ENCODE results near the gene CHPF.

The CHPF gene, protein sequence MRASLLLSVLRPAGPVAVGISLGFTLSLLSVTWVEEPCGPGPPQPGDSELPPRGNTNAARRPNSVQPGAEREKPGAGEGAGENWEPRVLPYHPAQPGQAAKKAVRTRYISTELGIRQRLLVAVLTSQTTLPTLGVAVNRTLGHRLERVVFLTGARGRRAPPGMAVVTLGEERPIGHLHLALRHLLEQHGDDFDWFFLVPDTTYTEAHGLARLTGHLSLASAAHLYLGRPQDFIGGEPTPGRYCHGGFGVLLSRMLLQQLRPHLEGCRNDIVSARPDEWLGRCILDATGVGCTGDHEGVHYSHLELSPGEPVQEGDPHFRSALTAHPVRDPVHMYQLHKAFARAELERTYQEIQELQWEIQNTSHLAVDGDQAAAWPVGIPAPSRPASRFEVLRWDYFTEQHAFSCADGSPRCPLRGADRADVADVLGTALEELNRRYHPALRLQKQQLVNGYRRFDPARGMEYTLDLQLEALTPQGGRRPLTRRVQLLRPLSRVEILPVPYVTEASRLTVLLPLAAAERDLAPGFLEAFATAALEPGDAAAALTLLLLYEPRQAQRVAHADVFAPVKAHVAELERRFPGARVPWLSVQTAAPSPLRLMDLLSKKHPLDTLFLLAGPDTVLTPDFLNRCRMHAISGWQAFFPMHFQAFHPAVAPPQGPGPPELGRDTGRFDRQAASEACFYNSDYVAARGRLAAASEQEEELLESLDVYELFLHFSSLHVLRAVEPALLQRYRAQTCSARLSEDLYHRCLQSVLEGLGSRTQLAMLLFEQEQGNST

DNA sequence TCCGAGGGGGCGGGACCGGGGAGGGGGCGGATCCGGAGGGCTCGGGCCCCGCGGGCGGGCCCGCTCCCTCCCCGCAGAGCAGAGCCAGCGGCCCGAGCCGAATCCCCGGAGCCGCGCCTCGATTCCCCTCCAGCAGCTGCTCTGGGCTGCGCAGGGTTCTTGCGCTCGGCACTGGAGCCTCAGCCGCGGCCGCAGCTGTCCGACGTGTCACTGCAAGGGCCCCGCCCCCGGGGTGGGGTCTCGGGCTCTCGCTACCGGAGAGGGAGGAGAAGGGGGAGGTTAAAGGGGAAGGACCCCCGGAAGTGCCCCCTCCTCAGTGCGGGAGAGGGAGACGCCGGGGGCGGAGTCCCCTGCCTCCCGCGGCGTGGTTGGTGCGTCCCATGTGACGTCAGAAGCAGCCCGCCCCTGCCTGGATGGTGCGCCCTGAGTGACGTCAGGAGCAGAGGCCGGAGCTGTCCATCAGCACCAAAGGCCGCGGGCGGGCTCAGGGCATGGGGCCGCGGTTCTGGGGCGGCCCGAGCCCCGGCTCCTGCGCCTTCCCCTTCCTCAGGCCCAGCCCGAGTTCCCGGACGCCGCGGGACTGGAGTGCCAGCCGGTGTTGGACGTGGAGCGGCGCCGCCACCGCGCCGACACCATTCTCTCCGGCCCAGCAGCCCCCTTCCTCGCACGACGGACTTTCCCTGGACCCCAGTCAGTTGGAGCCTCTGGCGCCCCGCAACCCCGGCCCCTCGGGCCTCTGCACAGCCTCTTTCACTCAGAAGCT, at the start of gene CHPF, which contains the start of gene TMEM198:
Gene CHPF (minus strand): TSS at position 214 of the 763 bp plus-strand sequence. CDS start 271 bp downstream, outside the sequence.
Gene TMEM198 (plus strand): TSS at position 433 of the 763 bp plus-strand sequence. CDS start 700 bp downstream, outside the sequence.
- DNase-seq (ENCODE audit: extremely low read depth in 1 of 2, low read depth in 1 of 2), result peak; percentile 81 to 84

DNA sequence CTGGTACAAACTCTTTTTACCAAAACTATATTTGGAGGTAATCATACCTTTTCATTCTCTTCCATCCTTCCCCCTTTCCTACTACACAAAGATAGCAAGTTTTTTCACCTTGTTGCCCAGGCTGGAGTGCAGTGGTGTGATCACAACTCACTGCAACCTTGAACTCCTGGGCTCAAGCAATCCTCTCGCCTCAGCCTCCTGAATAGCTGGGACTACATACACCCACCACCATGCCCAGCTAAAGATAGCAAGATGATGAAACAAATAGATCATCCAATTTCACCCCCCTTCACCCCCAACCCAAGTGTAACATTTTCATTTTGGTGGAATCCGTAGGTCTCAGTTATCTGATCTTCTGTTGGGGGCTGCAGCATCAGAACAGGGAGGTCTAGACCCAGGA, 49.5 kb upstream of the CHPF start:
- DNase-seq (ENCODE audit: extremely low read depth in 1 of 2, low read depth in 1 of 2), result no peak

DNA sequence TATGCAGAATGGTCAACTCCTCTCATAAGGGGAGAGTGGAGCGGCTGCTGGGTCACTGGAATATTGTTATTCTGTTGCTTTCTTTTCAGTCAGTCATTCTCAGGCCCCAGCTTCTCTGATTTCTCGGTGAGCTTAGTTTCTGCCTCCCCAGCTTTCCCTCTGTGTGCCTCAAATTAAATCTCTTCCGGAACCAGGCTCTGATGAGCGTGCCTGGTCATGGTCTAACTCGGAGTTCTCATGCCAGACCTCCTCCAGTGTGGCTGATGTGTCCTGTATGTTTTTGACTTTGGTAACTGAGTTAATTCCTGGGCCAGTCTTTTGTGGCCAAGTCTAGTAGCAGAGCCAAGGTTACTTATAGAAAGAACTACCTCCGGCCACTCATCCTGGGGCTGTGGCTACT, 49.1 kb upstream of the CHPF start:
- DNase-seq (ENCODE audit: extremely low read depth in 1 of 2, low read depth in 1 of 2), result no peak

DNA sequence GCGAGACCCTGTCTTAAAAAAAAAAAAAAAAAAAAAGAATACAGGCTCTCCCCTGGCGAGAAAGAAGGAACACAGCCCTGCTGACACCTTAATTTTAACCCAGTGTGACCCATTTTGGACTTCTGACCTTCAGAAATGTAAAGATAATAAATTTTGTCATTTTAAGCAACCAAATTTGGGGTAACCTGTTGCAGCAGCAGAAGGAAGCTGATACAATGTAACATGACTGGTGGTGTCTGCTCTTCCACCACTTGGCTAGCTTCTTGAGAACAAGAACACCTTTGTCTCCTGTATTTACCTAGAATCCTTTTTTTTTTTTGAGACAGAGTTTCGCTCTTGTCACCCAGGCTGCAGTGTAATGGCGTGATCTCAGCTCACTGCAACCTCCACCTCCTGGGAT, 47.5 kb upstream of the CHPF start:
- no peak for DNase-seq (ENCODE audit: extremely low read depth in 1 of 2, low read depth in 1 of 2)

DNA sequence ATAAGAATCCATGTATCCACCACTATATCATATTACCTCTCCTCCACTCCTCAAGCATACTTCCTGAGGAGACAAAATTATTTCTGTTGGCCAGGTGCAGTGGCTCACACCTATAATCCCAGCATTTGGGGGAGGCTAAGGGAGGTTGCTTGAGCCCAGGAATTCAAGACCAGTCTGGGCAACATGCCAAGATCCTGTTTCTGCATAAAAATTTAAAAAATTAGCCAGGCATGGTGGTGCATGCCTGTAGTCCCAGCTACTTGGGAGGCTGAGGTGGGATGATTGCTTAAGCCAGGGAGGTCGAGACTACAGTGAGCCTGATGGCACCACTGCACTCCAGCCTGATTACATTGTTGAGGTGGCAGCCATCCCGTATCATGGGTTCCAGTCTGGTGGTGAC, 37.7 kb upstream of the CHPF start:
- no peak for DNase-seq (ENCODE audit: extremely low read depth in 1 of 2, low read depth in 1 of 2)

DNA sequence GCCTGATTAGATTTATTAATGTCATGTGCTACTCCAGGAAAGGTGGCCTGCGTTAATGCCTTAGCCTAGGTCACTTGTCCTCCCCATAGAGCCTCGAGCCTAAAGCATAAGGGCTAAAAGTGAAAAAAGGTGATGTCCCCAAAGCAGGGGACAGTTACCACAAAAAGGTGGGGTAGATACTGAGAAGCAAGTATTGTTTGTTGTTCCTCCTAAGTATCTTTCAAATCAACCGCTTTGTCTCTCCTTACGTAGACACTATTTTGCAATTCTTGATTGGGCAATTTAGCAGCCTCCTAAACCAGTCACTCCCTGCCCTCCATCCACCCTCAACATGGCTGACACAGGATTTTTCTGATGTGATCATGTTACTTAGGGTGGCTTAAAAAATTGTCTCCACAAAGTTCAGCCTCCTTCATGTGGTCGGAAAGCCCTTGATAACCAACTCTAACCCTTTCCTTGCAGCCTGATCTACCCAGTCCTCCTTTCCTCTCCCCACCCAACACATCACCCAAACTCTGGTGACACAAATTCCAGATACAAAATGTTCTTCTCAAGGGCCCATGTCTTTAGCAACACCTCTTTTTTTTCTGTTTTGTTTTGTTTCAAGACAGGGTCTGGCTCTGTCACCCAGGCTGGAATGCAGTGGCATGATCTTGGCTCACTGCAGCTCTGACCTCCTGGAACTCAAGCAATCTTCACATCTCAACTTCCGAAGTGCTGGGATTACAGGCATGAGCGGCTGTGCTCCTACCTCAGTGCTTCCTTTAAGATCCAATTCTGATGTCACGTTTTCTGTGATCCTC, 35.4 kb upstream of the CHPF start:
- DNase-seq (ENCODE audit: extremely low read depth in 1 of 2, low read depth in 1 of 2), result no peak

DNA sequence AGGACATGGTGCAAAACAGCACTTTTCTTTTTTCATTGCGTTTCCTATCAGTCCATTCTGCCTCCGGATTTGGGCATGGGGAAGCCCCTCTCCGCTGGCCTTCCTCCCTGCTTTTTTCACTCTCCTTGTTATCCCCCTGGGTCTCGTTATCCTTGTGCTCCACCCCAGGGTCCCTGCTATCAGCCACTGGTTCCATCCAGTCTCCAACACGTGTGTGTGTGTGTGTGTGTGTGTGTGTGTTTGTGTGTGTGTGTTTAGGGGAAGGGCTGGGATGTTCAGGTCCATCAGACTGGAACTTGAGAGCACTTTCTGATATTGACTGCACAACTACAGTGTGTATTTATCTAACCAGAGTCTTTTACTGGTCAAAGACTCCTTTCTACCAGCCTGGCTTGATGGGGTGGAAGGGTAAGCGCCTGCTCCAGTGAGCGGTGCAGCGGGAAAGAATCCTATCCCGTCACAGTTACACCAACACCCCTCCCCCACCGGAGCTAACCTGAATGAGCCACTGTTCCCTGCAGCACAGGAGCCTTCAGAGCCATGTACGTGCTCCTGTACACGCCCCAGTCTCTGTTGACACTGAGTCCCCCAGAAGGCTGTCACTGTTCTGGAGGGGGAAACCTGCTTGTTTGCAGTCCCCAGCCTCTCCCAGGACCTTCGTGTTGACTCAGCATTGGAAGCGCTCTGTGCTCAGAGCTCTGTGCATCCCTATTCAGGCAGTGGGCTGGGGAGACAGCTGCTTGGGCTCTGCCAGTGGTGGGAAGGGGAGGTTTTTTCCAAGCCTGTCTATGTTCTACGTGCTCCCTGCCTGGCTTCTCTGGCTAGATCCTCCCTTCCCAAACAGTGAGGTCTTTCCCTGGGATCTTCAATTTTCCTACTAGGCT, 33.1 kb upstream of the CHPF start:
- DNase-seq (ENCODE audit: extremely low read depth in 1 of 2, low read depth in 1 of 2), result no peak

DNA sequence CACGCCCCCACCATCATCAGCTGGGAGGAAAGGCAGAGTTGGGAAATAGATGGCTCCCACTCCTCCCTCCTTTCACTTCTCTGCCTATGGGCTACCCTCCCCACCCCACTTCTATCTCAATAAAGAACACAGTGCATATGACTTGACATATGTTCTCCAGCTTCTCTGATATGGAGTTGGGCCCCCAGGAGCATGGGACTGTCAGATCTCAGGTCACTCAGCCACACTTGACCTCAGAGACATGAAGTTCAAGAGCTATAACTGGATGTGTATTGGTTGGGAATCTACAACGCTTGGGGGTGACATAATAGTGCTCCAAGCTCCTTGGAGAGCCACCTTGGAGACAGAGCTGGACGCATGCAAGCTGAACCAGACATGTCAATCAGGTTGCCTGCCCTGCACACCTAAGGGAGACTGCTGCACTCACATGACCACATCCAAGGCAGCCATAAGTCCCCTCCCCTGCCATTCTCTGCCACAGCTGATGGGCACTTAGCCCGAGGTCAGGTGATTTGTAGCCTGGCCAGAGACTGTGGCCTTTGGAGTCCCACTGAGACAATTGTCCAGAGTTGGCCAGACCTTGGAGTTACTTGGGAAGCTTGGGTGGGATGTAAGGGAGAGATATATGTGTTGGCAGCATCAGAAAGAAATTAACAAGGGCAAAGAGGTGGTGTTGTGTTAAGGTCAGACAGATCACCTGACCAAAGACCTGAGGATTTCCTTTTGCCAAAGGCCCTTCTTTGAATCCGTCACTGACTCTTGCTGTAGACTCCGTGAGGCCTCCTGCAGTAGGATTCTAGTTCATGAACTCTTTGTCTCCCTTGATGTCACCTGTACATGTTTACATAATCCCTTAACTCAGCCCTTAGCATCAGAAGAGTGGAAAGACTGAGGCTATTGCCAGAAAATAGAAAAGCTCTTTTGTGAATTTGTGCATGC, 32.2 kb upstream of the CHPF start:
- no peak for DNase-seq (ENCODE audit: extremely low read depth in 1 of 2, low read depth in 1 of 2)

DNA sequence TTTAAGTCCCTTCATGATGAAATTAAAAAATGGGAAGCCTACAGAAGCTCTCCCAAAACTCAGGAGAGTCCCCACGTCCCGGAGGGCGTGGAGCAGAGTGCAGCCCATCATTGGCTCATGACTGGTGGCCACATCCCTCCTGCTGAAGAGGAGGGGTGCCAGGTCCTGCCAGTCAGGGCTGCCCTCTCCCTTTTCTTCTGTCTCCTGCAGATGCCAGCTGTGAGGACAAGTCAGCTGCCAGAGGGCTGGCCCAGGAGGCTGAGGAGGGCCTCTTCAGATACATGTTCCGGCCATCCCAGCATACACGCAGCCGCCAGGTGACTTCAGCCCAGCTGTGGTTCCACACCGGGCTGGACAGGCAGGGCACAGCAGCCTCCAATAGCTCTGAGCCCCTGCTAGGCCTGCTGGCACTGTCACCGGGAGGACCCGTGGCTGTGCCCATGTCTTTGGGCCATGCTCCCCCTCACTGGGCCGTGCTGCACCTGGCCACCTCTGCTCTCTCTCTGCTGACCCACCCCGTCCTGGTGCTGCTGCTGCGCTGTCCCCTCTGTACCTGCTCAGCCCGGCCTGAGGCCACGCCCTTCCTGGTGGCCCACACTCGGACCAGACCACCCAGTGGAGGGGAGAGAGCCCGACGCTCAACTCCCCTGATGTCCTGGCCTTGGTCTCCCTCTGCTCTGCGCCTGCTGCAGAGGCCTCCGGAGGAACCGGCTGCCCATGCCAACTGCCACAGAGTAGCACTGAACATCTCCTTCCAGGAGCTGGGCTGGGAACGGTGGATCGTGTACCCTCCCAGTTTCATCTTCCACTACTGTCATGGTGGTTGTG, 31.1 kb upstream of the CHPF start:
- DNase-seq (ENCODE audit: extremely low read depth in 1 of 2, low read depth in 1 of 2), result no peak

DNA sequence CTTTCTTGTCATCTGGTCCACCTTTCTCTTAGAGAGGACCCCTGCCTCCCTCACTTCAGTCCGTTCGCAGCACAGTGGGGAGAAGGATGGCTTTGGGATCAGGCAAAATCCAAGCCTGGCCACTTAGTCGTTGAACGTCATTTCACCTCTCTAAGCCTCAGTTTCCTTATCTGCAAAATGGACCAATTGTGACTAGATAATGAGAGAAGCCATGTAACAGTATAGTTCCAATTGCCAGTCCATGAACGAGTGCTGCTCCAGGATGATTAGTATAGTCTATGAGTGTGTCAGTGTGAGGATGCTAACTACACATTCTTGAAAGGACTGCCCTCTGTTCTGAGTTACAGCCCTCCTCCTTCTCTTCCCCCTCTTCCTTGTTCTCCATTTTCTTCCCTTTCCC, 29.6 kb upstream of the CHPF start:
- no peak for DNase-seq (ENCODE audit: extremely low read depth in 1 of 2, low read depth in 1 of 2)

DNA sequence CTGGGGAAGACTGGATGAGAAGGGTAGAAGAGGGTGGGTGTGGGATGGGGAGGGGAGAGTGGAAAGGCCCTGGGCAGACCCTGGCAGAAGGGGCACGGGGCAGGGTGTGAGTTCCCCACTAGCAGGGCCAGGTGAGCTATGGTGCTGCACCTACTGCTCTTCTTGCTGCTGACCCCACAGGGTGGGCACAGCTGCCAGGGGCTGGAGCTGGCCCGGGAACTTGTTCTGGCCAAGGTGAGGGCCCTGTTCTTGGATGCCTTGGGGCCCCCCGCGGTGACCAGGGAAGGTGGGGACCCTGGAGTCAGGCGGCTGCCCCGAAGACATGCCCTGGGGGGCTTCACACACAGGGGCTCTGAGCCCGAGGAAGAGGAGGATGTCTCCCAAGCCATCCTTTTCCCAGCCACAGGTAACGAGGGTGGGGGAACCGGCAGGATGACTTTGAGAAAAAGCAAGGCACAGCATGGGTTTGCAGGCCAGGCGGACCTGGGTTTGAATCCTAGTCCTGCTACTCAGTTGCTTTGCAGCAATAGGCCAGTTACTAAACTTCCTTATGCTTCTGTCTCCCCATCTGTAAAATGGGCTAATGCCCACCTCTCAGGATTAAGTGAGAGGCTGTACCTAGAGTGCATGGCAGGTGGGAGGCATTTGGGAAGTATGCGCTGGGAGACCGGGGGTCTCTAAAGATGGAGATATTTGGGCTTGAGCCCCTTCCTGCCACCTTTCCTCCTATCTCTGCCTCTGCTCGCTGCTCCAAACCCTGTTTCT, 28.8 kb upstream of the CHPF start, which contains the start of gene INHA:
Gene INHA (plus strand): TSS at position 74 of the 765 bp plus-strand sequence. CDS start 65 bp downstream, at position 139.
- no peak for DNase-seq (ENCODE audit: extremely low read depth in 1 of 2, low read depth in 1 of 2)

DNA sequence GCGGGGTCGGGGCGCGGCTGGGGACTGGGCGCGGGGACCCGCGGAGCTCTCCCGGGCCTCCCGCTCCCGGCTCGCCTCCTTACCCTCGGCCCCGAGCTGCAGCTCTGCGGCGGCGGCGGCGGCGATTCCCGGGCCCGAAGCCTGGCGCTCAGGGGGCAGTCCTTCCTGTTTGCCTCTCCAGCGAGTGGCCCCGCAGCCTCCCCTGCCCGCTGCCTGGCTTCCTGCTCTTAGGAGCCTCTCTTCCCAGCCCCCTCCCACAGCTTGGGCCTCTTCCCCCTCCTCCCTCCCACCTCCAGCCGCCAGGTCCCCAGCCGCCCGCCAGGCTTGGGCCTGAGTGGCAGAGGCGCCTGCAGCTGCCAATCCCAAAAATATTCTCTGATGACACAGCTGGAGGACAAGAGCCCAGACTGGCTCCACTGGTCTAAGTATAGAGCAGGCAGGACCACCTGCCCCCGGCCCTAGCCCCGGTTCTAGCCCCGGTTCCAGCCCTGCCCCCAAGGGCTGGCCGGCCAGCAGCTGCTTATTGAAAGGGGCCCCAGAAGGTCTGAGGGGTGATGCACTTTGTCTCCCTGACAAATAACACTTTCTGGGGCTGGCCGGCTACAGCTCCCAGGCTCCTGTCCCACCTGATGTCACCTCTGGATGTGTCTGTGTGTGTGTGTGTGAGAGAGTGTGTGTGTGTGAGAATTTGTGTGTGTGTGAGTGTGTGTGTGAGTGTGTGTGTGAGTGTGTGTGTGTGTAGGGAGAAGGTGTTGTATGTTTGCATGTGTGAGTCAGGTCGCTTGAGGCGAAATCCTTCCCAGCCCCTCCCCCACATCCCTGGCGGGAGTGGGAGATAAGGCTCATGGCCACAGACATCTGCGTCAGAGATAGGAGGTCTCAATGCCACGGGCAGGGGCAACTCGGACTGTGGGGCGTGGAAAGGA, 28.0 kb upstream of the CHPF start, which contains the start of gene OBSL1:
Gene OBSL1 (minus strand): TSS at position 229 of the 926 bp plus-strand sequence. CDS start 307 bp downstream, outside the sequence.
- no peak for DNase-seq (ENCODE audit: extremely low read depth in 1 of 2, low read depth in 1 of 2)

DNA sequence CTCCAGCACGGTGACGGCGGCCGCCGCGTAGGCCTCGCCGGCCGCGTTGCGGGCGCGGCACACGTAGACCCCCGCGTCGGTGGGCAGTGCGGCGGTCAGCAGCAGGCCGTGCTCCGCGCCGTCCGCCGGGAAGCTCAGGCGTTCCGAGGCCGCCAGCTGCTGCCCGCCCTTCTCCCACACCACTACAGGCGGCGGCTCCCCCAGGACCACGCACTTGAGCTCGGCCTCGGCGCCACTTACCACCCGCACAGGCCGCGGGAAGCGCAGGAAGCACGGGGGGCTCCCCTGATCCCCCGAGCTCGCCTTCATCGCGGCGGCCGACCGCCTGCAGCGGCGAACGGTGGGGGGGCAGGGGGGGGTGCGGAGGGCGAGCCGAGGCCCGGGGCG, 27.3 kb upstream of the CHPF start:
- DNase-seq (ENCODE audit: extremely low read depth in 1 of 2, low read depth in 1 of 2), result no peak

DNA sequence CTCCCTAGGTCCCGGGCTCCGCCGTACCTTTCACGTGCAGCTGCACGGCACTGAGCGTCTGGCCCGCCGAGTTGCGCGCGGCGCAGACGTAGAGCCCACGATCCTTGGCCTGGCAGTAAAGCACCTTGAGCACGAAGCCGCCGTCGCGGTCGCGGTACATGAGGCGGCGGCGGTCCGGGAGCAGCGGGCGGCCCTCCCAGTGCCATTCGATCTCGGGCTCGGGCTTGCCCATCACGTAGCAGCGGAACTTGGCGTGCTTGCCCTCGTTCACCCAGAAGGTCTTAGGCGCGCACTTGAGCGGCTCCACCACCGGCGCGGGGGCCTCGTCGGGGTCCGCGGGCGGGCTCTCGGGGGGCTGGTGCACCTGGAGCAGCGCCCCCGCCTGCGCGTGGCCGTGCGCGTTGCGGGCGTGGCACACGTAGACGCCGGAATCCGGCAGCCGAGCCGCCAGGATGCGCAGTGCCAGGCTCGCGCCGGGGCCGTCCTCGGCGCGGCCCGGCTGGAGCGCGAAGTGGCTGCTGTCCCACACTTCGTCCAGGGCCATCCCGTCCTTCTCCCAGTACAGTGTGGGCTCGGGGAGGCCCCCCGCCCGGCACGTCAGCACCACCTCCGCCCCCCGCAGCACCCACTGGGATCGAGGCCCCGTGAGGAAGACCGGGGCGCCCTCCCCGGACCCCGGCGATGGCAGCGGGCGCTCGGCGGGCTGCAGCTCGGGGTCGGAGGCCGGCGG, 26.8 kb upstream of the CHPF start:
- DNase-seq (ENCODE audit: extremely low read depth in 1 of 2, low read depth in 1 of 2), result no peak

DNA sequence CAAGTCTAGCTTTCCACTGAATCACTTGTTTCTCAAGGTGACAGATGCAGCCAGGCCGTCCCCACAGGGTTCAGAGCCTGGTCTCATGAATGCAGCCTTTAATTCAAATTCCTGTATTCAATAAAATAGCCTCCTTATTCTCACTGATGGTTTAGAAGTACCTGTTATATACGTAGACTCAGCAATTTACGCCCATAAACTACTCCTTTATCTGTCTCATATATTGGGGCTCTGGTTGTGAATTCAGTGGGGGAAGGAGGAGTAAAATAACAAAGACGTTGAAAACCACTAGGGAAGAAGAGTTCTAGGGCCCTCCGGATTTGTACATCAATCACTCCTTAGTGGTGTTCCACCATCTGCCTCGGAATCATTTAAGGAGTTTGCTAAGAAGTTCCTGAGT, 26.0 kb upstream of the CHPF start:
- no peak for DNase-seq (ENCODE audit: extremely low read depth in 1 of 2, low read depth in 1 of 2)
